Lower leg skin (tissue), 3 donors: Measurements from ENCODE around the gene KEL.

Experiments
- CTCF ChIP-seq, 3 donors: fragments of 450-650 bp; IDR thresholded peaks; one replicate each; pipeline ENCODE4 v1.5.1; 2016; ENCODE audit warnings: antibody characterized with exemption in 3 of 3, mild to moderate bottlenecking in 3 of 3, moderate library complexity in 2 of 3
- POLR2A ChIP-seq, 2 donors: fragments of 450-650 bp; IDR thresholded peaks; one replicate each; pipeline ENCODE4 v1.6.1; 2016 to 2017; ENCODE audit warnings: antibody characterized with exemption in 2 of 2, mild to moderate bottlenecking in 1 of 2, moderate library complexity in 1 of 2

DNA sequence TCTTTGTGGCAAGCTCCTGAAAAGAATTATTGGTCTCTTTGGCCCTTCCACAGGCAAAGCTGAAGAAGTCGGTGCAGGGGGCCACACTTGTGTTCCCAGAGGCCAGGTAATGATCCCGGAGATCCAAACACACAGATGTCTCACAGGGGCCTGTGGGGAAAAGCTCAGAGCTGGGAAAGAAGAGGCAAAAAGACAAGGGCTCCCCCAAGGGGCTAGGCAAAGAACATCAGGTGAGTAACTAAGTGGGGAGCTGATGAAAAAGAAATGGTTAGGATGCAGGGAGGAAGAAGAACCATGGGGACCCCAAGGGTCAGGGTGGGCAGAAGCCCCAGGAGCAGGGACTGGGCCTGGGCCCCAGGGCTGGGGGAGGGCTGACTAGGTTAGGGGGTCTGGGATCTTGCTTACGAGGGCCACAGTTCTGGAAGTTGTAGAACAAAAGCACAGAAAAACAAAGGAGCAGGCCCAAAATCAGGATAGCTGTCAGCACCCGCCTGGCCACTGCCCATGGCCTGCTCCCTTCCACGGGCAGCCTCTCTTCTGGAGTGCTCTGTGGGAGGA is 1.1 kb downstream of the KEL start:
- TF ChIP-seq POLR2A (IDR thresholded peaks at IDR 0.05) (no peak), CTCF (IDR thresholded peaks at IDR 0.05) (no peak)
